ENCODE measurements around the gene CPXM1.

Gene CPXM1

DNA sequence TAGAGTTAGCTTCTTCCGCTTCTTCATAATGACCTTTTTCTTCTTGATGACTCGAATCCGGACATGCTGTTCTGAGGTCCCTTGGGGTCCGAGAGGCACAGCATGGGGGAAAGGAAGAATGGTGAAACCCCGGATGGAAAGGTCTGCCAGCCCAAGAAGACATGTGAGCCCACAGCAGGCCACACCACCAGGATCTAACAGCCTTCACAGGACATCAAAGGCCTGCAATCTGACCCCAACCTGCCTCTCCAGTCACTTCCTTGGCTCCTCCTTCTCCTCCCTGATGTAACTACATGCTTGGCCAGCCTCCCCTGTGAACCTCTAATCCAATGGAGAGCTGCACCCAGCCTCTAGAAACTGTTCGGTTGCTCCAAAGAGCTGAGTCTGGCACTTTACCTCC is 1.6 kb downstream of the CPXM1 start:
- peaks cover 44% of the 10 kb centered on the region for H3K27me3 ChIP-seq (ENCODE audit: insufficient read depth, poor library complexity, severe bottlenecking)
- H3K4me3 ChIP-seq (ENCODE audit: severe bottlenecking) = no peak overlapping the region
- H3K9me3 ChIP-seq (ENCODE audit: severe bottlenecking) = no peaks in the 10 kb centered on the region
- DNase-seq (ENCODE audit: low spot score) = no peak
- ATAC-seq (ENCODE audit: low read depth) = no peak; the same call in 2 of the 3 replicates
- TF ChIP-seq, protein P1, sequence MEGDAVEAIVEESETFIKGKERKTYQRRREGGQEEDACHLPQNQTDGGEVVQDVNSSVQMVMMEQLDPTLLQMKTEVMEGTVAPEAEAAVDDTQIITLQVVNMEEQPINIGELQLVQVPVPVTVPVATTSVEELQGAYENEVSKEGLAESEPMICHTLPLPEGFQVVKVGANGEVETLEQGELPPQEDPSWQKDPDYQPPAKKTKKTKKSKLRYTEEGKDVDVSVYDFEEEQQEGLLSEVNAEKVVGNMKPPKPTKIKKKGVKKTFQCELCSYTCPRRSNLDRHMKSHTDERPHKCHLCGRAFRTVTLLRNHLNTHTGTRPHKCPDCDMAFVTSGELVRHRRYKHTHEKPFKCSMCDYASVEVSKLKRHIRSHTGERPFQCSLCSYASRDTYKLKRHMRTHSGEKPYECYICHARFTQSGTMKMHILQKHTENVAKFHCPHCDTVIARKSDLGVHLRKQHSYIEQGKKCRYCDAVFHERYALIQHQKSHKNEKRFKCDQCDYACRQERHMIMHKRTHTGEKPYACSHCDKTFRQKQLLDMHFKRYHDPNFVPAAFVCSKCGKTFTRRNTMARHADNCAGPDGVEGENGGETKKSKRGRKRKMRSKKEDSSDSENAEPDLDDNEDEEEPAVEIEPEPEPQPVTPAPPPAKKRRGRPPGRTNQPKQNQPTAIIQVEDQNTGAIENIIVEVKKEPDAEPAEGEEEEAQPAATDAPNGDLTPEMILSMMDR (IDR thresholded peaks at IDR 0.05; ENCODE audit: poor library complexity, severe bottlenecking) = no peak
- H3K4me1 ChIP-seq (ENCODE audit: insufficient read depth, poor library complexity, severe bottlenecking) = no peaks in the 10 kb centered on the region
- H3K27ac ChIP-seq (ENCODE audit: poor library complexity, severe bottlenecking) = no peak overlapping the region
- no peaks in the 10 kb centered on the region for H3K36me3 ChIP-seq (ENCODE audit: low read depth)

DNA sequence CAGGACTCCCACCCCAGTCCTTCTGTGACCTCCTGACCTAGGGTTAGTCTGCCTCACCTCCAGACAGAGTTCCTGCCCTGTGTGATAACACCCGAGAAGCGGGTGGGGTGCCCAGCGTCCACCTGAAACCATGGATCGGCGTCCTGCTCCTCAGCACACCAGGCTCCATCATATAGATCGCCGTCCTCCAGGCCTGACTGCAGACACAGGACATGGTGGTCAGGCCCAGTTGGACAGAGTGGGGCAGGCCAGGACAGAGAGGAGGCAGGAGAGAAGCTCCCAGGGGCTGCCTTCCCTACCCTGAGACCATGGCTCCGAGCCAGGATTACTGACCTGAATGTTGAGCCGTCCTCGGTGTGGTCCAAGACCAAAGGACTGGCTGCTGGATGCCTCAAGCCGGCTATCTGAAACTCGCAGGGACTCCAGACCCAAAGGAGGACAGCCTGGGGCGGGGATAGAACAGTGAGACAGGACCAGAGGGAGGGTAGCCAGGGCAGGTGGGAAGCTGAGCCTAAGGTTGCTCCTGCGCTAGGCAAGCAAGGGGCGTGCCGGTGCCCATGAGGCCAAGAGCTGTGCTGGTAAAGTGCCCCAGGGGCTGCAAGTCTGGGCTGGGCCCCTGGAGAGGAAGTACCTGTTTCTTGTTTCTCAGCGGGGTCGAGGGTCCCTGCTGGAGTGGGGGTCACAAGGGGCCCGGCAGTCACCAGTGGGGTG is 2.2 kb downstream of the CPXM1 start:
- peaks cover 45% of the 10 kb centered on the region for H3K27me3 ChIP-seq (ENCODE audit: insufficient read depth, poor library complexity, severe bottlenecking)
- DNase-seq (ENCODE audit: low spot score) (no peak), ATAC-seq (ENCODE audit: low read depth) (no peak)
- H3K4me3 ChIP-seq (ENCODE audit: severe bottlenecking) = no peak overlapping the region
- H3K9me3 ChIP-seq (ENCODE audit: severe bottlenecking) = no peaks in the 10 kb centered on the region
- TF ChIP-seq, protein P1 (IDR thresholded peaks at IDR 0.05; ENCODE audit: poor library complexity, severe bottlenecking) = no peak
- H3K27ac ChIP-seq (ENCODE audit: poor library complexity, severe bottlenecking) = no peak overlapping the region
- H3K4me1 ChIP-seq (ENCODE audit: insufficient read depth, poor library complexity, severe bottlenecking) = no peaks in the 10 kb centered on the region
- H3K36me3 ChIP-seq (ENCODE audit: low read depth) = no peaks in the 10 kb centered on the region

DNA sequence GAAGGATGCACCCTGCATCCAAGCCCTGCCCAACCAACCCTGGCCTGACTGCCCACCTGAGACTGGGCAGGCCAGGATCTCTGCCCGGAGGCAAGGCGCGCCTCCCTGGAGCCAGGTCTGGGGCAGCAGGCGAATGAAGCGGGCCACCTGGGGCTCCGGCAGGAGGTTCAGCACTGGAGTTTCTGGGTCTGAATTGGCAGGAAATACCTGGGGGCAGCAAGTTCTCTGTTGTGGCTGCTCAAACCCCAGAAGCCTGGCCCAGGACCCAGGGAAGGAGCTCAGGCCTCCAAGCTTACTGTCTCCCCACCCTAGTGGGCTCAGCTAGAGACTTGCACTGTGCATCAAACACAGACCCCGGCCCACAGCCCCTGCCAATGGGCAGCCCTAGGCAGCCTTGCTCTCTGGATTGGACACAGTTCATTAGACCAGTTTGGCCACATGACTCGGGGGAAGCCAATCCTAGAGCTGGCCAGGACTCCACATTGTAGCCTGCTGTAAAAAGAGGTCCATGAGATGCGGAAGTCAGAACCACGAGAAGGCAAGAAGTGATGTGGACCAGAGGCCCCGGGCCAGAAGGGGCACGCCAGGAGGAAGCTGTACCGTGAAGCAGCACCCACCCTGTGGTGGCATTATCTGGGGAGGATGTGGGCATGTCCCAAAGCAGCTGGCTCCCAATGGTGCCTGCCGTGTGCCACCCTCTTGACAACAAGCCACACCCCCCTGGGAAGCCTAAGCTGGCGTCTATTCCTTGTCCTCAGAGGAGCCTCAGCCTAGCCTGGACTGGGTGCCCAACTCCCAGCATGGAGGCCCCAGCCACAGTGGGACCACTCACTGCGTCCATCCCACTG is 3.1 kb downstream of the CPXM1 start:
- Histone ChIP-seq H3K9me3 (ENCODE audit: severe bottlenecking) (no peaks in the 10 kb centered on the region), H3K4me3 (ENCODE audit: severe bottlenecking) (no peak overlapping the region), H3K4me1 (ENCODE audit: insufficient read depth, poor library complexity, severe bottlenecking) (no peaks in the 10 kb centered on the region), H3K27ac (ENCODE audit: poor library complexity, severe bottlenecking) (no peak overlapping the region), H3K27me3 (ENCODE audit: insufficient read depth, poor library complexity, severe bottlenecking) (peaks cover 38% of the 10 kb centered on the region), H3K36me3 (ENCODE audit: low read depth) (no peaks in the 10 kb centered on the region)
- no peak for ATAC-seq (ENCODE audit: low read depth)
- no peak for DNase-seq (ENCODE audit: low spot score)
- TF ChIP-seq, protein P1 (IDR thresholded peaks at IDR 0.05; ENCODE audit: poor library complexity, severe bottlenecking) = no peak

DNA sequence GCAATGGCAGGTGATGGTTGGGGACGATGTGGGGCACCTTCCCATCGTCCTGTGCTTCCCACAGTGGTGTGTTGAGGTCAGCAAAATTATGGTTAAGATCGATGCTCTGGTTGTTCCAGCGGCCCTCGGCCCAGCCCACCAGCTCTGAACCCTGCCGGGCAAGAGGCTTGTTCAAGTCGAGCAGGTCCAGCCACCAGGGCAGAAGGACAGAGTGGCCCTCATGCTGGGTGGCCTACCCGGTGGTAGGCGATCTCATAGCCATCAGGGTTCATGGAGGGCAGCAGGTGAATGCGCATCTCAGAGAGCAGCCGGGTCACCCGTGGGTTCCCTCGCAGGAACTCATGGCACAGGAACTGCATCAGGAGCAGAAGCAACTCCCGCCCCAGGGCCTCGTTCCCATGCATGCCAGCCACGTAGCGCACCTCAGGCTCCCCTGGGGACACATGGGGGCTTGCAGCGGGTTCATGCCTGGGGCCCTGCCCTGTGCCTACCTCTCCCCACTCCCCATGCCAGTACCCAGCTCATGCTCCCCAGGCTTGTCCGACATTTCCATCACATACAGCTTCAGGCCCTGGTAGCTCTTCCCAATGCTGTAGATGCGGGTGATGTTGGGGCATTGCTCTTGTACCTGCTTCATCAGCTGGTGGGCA is 4.3 kb downstream of the CPXM1 start:
- Histone ChIP-seq H3K27ac (ENCODE audit: poor library complexity, severe bottlenecking) (no peak overlapping the region), H3K36me3 (ENCODE audit: low read depth) (no peaks in the 10 kb centered on the region), H3K27me3 (ENCODE audit: insufficient read depth, poor library complexity, severe bottlenecking) (peaks cover 26% of the 10 kb centered on the region), H3K4me3 (ENCODE audit: severe bottlenecking) (no peak overlapping the region), H3K9me3 (ENCODE audit: severe bottlenecking) (no peaks in the 10 kb centered on the region), H3K4me1 (ENCODE audit: insufficient read depth, poor library complexity, severe bottlenecking) (no peaks in the 10 kb centered on the region)
- DNase-seq (ENCODE audit: low spot score) = no peak
- TF ChIP-seq, protein P1 (IDR thresholded peaks at IDR 0.05; ENCODE audit: poor library complexity, severe bottlenecking) = no peak
- ATAC-seq (ENCODE audit: low read depth) = no peak

Data from RWPE2 (cell line).